ENCODE data around the gene GALT. TPM values are rescaled to one million over a fixed set of nuclear protein-coding genes. Genes with fewer than 3 reads are reported as not detected.
"Not testable (repeated sequence)": the region's sequence is repeated elsewhere in the genome, so short reads cannot be mapped to it uniquely, and the experiment has no call there.

GALT gene
- total RNA-seq, 3 donors from 2014 or later, result 26.1 to 37.0 (median 36.7) TPM

DNA sequence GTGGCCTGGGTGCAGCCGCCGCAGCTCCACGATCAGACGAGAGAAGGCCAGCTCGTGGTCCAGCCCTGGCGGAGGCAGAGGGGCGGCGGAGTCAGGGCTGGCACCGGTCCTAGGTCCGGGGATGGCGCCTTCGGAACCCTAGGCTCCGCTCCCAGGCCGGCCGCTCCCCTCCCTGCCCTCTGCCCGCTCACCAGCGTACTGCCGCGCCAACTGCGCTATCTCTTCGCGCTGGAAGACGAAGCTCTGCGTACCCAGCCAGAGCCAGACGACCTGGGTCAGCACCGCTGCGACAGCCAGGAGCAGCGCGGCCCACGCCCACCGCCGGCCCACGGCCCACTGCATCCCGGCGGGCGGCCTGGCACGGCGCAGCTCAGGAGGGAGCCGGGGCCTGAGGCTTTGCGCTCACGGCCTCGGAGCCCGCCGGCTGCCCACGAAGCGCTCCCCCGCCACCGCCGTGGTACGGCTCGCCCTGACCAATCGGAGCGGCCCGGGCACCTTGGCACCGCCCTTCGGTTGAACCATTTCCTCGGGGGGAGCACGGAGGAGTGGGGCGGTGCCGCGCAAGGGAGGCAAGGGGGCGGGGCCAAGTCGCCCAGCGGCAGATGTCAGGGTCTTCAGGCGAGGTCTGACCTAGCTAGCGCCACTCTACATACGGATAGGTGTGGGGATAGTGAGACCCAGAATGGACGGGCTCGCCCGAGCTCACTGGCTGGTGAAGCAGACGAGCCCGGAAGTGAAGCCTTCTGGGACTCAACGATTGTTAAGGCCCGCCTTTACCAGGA lies 8.9 kb upstream of the GALT start, which contains the start of gene SIGMAR1:
TSS of gene SIGMAR1 (minus strand) at position 432 of the 782 bp plus-strand sequence. CDS start at position 342, 90 bp downstream.
- Histone ChIP-seq H3K4me1 (peaks cover 0 to 4% of the 10 kb centered on the region in 2 donors), H3K27me3 (no peaks in the 10 kb centered on the region), H3K9me3 (no peaks in the 10 kb centered on the region), H3K4me3 (peak within 1 kb of the TSS; percentile 66 to 97 (median 82)), H3K27ac (peak within 1 kb of the TSS; percentile 90 to 91), H3K36me3 (no peaks in the 10 kb centered on the region)
- intact Hi-C loops (cut with DNase I; ENCODE audit: low total_unique reads), result no loop called here
- TF ChIP-seq, protein P1, sequence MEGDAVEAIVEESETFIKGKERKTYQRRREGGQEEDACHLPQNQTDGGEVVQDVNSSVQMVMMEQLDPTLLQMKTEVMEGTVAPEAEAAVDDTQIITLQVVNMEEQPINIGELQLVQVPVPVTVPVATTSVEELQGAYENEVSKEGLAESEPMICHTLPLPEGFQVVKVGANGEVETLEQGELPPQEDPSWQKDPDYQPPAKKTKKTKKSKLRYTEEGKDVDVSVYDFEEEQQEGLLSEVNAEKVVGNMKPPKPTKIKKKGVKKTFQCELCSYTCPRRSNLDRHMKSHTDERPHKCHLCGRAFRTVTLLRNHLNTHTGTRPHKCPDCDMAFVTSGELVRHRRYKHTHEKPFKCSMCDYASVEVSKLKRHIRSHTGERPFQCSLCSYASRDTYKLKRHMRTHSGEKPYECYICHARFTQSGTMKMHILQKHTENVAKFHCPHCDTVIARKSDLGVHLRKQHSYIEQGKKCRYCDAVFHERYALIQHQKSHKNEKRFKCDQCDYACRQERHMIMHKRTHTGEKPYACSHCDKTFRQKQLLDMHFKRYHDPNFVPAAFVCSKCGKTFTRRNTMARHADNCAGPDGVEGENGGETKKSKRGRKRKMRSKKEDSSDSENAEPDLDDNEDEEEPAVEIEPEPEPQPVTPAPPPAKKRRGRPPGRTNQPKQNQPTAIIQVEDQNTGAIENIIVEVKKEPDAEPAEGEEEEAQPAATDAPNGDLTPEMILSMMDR (IDR thresholded peaks at IDR 0.05), result peak in 2 of 3 donors; percentile 5 to 10
- peak; percentile 12 for TF ChIP-seq POLR2A (IDR thresholded peaks at IDR 0.05)
- peak; percentile 72 to 92 (median 73) for TF ChIP-seq POLR2AphosphoS5 (IDR thresholded peaks at IDR 0.05)
- DNase-seq (ENCODE audit: low spot score in 2 of 2), result peak; percentile 84 to 91

GRCh38 chr9:34638138-34638445 lies 8.4 kb upstream of the GALT start:
- TF ChIP-seq POLR2A (IDR thresholded peaks at IDR 0.05), result no peak
- TF ChIP-seq POLR2AphosphoS5 (IDR thresholded peaks at IDR 0.05), result no peak
- Histone ChIP-seq H3K4me3 (peak overlapping the region; percentile 66 to 97 (median 82)), H3K9me3 (no peaks in the 10 kb centered on the region), H3K36me3 (no peaks in the 10 kb centered on the region), H3K27ac (peak overlapping the region; percentile 90 to 91), H3K27me3 (no peaks in the 10 kb centered on the region), H3K4me1 (peaks cover 0 to 4% of the 10 kb centered on the region in 2 donors)
- intact Hi-C loops (cut with DNase I; ENCODE audit: low total_unique reads), result no loop called here
- no peak for DNase-seq (ENCODE audit: low spot score in 2 of 2)

DNA sequence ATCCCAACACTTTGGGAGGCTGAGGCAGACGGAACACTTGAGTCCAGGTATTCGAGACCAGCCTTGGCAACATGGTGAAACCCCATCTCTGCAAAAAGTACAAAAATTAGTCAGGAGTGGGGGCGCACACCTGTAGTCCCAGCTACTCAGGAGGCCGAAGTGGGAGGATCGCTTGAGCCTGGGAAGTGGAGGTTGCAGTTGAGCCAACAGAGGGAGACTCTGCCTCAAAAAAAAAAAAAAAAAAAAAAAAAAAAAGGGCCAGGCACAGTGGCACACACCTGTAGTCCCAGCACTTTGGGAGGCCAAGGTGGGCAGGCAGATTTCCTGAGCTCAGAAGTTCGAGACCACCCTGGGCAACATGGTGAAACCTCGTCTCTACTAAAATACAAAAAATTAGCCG lies 7.2 kb upstream of the GALT start:
- DNase-seq (ENCODE audit: low spot score in 2 of 2); intact Hi-C loops (cut with DNase I; ENCODE audit: low total_unique reads); H3K4me1 ChIP-seq; H3K27ac ChIP-seq; H3K36me3 ChIP-seq; H3K9me3 ChIP-seq; H3K4me3 ChIP-seq; H3K27me3 ChIP-seq: not testable (repeated sequence)

- Histone ChIP-seq H3K27me3 (no peaks in the 10 kb centered on the region), H3K27ac (no peak overlapping the region), H3K9me3 (no peaks in the 10 kb centered on the region), H3K4me1 (peaks cover 2 to 4% of the 10 kb centered on the region in 2 donors), H3K4me3 (no peak overlapping the region), H3K36me3 (no peaks in the 10 kb centered on the region)
- DNase-seq (ENCODE audit: low spot score in 2 of 2), result no peak
- intact Hi-C loops (cut with DNase I; ENCODE audit: low total_unique reads), result no loop called here
- TF ChIP-seq POLR2A (IDR thresholded peaks at IDR 0.05) (no peak), POLR2AphosphoS5 (IDR thresholded peaks at IDR 0.05) (no peak)
- TF ChIP-seq, protein P1 (IDR thresholded peaks at IDR 0.05), result no peak
Measured at GRCh38 chr9:34642679-34643078, 3.8 kb upstream of the GALT start.

DNA sequence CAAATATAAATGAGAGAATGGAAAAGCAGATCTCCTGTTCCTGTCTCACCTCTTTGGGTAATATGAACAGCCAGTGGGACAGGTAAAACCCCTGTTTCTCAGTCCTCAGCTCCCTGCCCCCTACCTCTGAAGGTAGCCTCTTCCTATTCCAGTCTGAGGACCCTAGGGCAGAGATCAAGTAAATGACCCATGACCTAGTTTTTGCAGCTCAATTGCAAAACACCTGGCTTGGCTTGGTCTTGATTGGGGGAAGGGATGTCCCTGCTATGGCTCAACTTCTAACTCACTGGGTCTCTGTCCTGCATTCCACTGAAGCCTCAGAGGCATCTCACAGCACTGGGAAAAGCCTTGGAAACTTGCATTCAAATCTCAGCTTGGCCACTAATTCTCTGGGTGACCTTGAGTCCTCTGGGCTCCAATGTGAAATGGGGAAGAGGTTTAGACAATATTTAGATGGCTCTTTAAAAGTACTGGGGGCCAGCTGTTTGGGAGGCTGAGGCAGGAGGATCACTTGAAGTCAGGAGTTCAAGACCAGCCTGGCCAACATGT lies 1.6 kb upstream of the GALT start:
- intact Hi-C loops (cut with DNase I; ENCODE audit: low total_unique reads), result no loop called here

DNA sequence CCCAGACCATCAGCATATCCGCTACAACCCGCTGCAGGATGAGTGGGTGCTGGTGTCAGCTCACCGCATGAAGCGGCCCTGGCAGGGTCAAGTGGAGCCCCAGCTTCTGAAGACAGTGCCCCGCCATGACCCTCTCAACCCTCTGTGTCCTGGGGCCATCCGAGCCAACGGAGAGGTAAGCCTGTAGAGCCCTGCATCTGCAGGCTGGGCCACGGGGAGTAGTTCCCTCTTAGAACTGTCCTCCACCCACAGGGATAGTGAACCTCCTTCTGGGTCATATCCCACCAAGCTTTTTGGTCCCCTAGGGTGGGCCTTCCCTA lies 569 bp downstream of the GALT start:
- no peaks in the 10 kb centered on the region for H3K27me3 ChIP-seq
- intact Hi-C loops (cut with DNase I; ENCODE audit: low total_unique reads), result no loop called here
- H3K4me3 ChIP-seq, result peak overlapping the region; percentile 71 to 78 (median 78)
- no peaks in the 10 kb centered on the region for H3K36me3 ChIP-seq
- no peaks in the 10 kb centered on the region for H3K9me3 ChIP-seq
- H3K27ac ChIP-seq, result peak overlapping the region; percentile 84 to 89
- H3K4me1 ChIP-seq, result peaks cover 4 to 10% of the 10 kb centered on the region in 2 donors
- TF ChIP-seq POLR2A (IDR thresholded peaks at IDR 0.05) (no peak), POLR2AphosphoS5 (IDR thresholded peaks at IDR 0.05) (no peak)
- TF ChIP-seq, protein P1 (IDR thresholded peaks at IDR 0.05), result no peak
- no peak for DNase-seq (ENCODE audit: low spot score in 2 of 2)

More for the DNA sequence above, 1.6 kb upstream of the GALT start:
- Histone ChIP-seq H3K27ac (no peak overlapping the region), H3K4me1 (peaks cover 4 to 10% of the 10 kb centered on the region in 2 donors), H3K36me3 (no peaks in the 10 kb centered on the region), H3K9me3 (no peaks in the 10 kb centered on the region), H3K4me3 (no peak overlapping the region), H3K27me3 (no peaks in the 10 kb centered on the region)
- DNase-seq (ENCODE audit: low spot score in 2 of 2), result no peak
- TF ChIP-seq, protein P1 (IDR thresholded peaks at IDR 0.05), result no peak
- TF ChIP-seq POLR2AphosphoS5 (IDR thresholded peaks at IDR 0.05), result no peak
- no peak for TF ChIP-seq POLR2A (IDR thresholded peaks at IDR 0.05)

Measured in breast epithelium (tissue), 4 donors.